Right cardiac atrium (tissue), 5 donors: ENCODE measurements around the gene ACTR2. TPM values are rescaled to one million over a fixed set of nuclear protein-coding genes. Genes with fewer than 3 reads are reported as not detected.
"Not testable (repeated sequence)": the region's sequence is repeated elsewhere in the genome, so short reads cannot be mapped to it uniquely, and the experiment has no call there.

Experiments
- ATAC-seq, 2 donors: fragments of 200-7000 bp; cut with Tn5 transposase; one replicate each; pipeline versions ENCODE4 v1.8.0 to v1.9.1; 2020; ENCODE audit warnings: moderate library complexity in 2 of 2, mild to moderate bottlenecking in 1 of 2
- DNase-seq, 3 donors: peaks; one replicate each; pipeline ENCODE4 v3.0.0-alpha.2; 2020
- H3K27ac ChIP-seq: one replicate; pipeline ENCODE4 v1.5.1; 2013; ENCODE audit warnings: mild to moderate bottlenecking, low read length, control low read depth, moderate library complexity
- H3K27me3 ChIP-seq: one replicate; pipeline ENCODE4 v1.6.1; 2013; ENCODE audit not compliant: control insufficient read depth, insufficient read depth
- H3K4me1 ChIP-seq: one replicate; pipeline ENCODE4 v1.6.1; 2013; ENCODE audit warnings: low read length; ENCODE audit not compliant: control insufficient read depth, insufficient read depth
- H3K4me3 ChIP-seq: one replicate; pipeline ENCODE4 v1.5.1; 2013; ENCODE audit warnings: low read length, control low read depth
- H3K9me3 ChIP-seq: one replicate; pipeline ENCODE4 v1.6.1; 2013; ENCODE audit warnings: low read length; ENCODE audit not compliant: control insufficient read depth
- WGBS: extraction: QIAGEN DNeasy Blood & Tissue Kit; methylation state at CpG from one replicate; pipeline ENCODE4 v1.1.7; 2013; 5-methylcytosine and 5-hydroxymethylcytosine counted together
- intact Hi-C, 4 donors: fragments of 100-400 bp; cut with DNase I; formaldehyde crosslinking; loops; one replicate each; pipeline versions ENCODE4 v1.11.0 to v1.14.0; 2022 to 2023
- polyA plus RNA-seq: library from polyadenylated mRNA; stranded (reverse); fragments of 200-250 nt; gene quantifications from one replicate; pipeline ENCODE4 v1.2.3, GENCODE V29; 2013
- total RNA-seq, 4 donors: library from RNA; stranded (reverse); fragmentation: NEBNext Ultra II Directional; extraction: Animal tissue kit (Norgen Biotek cat#: 25700); gene quantifications; one replicate each; pipeline ENCODE4 v1.2.1, GENCODE V29; 2021
- donor health status: healthy with polysubstance abuse.
- donor health status: DM: no; HTN: yes; CAD: no.
- donor health status: DM: no; HTN: no; CAD: no.
- donor health status: DM: no; HTN: yes; CAD: no; lungs with severe emphysema.
- donor health status: DM: yes; HTN: yes; CAD: no.

ACTR2 gene
- total and polyA plus RNA-seq, 5 donors = 41.8 to 133 (median 112) TPM

DNA sequence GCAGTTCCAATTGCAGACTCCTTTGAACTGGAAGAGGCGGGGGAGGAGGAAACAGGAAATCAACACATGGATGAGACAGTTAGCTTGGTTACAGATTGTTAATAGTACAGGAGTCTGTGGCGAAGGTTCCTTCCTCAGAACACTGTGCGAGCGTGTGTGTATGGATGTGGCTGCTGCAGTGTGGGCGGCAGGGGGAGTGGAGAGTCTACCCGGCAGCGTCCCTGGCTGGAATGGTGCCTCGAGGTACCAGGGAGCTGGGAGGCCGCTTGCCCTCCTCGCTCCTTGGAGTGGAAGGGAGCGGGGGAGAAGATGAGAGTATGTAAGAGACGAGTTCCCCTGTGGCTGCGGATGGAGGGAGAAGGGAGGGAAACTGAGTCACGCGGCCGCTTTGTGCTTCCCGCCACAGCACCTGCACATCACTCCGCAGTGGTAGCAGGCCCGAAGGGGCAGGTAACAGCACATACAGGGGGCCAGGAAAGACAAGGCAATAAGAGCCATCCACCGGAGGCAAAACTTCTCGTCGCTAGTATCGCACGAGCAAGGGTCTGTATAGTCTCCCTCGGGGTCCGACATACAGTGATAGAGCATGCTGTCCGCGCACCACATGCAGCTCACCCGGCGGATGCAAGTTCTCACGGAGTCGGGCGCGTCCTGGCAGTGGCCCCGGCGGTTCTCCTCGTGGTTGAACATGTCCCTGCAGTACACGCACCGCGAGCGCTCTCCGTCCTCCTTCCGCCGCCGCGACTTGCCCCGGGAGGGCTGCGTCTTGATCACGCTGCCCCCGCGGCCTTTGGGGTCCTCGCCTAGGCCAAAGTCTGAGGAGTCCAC, 85.7 kb downstream of the ACTR2 start:
- H3K4me1 ChIP-seq = peaks cover 9% of the 10 kb centered on the region
- 90% methylated on average over 52 of the region's 52 CpGs for WGBS
- DNase-seq (peak in 1 of 3 donors; percentile 62), ATAC-seq (no peak)
- intact Hi-C loops = no loop called here
- H3K27me3 ChIP-seq = no peaks in the 10 kb centered on the region
- no peak overlapping the region for H3K4me3 ChIP-seq
- no peaks in the 10 kb centered on the region for H3K9me3 ChIP-seq
- no peak overlapping the region for H3K27ac ChIP-seq

DNA sequence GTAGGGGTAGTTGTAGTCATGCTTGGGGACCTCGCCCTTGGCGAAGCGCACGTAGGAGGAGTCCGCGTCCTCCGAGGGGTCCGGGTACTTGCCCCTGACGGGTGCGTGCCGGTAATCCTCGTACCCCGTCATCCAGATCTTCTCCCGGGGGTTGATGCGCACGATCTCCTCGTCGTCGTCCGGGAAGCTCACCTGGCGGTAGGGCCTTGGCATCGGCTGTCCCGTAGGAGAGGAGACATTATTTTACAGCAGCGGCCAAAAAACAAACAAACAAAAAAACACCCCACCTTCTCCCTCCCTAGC, 86.3 kb downstream of the ACTR2 start:
- 98% methylated on average over 24 of the region's 24 CpGs for WGBS
- no peaks in the 10 kb centered on the region for H3K27me3 ChIP-seq
- H3K4me1 ChIP-seq = peaks cover 9% of the 10 kb centered on the region
- no peak overlapping the region for H3K4me3 ChIP-seq
- no peak for ATAC-seq
- no peak overlapping the region for H3K27ac ChIP-seq
- no peaks in the 10 kb centered on the region for H3K9me3 ChIP-seq
- no peak for DNase-seq
- intact Hi-C loops = no loop called here

DNA sequence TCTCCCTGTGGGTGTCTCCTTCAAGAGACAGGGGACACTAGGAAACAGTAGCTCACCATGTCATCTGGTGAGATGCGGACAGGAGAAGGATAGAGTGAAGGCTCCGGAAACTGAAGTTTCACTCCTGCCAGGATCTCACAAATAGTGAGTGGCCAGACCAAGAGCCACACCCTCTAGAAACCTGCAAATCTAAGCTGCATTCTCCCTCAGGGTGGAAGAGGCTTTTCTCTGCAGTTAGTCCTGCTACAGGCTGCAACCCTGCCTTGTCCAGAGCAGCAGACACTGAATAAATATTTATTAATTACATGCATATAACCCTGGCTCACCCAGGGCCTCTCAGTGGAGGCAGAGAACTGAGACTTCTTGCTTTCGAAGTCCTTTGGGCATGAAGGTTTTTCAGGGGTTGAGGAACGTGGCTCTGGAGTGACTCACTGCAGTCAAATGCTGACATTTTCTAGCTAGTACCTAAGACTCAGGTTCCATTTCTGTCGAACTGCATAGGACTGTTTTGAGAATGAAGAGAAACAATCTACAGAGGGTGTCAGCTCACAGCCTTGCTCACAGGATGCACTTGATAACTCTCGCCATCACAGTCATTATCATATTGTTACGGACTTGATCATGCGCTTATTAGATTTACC, 87.3 kb downstream of the ACTR2 start:
- H3K4me3 ChIP-seq = no peak overlapping the region
- DNase-seq (no peak), ATAC-seq (no peak)
- no peak overlapping the region for H3K27ac ChIP-seq
- H3K27me3 ChIP-seq = no peaks in the 10 kb centered on the region
- H3K9me3 ChIP-seq = no peaks in the 10 kb centered on the region
- peaks cover 7% of the 10 kb centered on the region for H3K4me1 ChIP-seq
- intact Hi-C loops = no loop called here
- WGBS = 91% methylated on average over 8 of the region's 8 CpGs

DNA sequence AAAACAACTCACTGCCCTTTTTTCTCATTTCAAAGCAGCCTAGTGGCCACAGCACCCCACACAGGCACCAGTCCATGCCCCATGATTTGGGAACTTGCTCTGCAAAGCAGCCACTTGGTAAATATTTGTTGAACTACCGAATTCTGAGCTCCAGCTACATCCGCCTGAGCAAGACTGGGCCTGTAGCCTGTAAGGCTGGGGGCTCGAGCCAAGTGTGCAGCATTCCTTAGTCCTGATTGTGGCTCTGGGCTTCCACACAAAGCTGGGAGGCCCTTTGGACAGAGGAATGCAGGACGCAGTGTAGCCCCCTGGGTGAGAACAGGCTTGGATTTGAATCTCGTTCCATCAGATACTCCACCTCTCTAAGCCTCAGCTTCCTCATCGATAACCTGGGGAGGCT, 88.4 kb downstream of the ACTR2 start:
- no peaks in the 10 kb centered on the region for H3K9me3 ChIP-seq
- DNase-seq (peak; percentile 78 to 92 (median 84)), ATAC-seq (peak; percentile 85 to 91)
- 52% methylated on average over 6 of the region's 6 CpGs for WGBS
- no peak overlapping the region for H3K27ac ChIP-seq
- intact Hi-C loops = no loop called here
- H3K4me3 ChIP-seq = no peak overlapping the region
- H3K4me1 ChIP-seq = peaks cover 4% of the 10 kb centered on the region
- no peaks in the 10 kb centered on the region for H3K27me3 ChIP-seq

DNA sequence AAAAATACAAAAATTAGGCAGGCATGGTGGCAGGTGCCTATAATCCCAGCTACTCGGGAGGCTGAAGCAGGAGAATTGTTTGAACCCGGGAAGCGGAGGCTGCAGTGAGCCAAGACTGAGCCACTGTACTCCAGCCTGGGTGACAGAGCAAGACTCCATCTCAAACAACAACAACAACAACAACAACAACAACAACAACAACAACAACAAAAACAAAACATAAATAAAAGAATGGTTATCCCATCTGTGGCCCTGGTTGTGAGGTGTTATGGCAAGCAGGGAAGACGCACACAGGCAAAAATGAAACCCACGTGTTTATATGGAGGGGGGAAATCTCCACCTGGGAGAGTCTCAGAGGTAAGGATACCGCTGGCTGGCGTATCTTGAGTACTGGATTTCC, 89.7 kb downstream of the ACTR2 start:
- ATAC-seq, H3K4me1 ChIP-seq, H3K9me3 ChIP-seq, DNase-seq, intact Hi-C loops, H3K27ac ChIP-seq, H3K4me3 ChIP-seq, H3K27me3 ChIP-seq: not testable (repeated sequence)
- WGBS = 97% methylated on average over 7 of the region's 7 CpGs

DNA sequence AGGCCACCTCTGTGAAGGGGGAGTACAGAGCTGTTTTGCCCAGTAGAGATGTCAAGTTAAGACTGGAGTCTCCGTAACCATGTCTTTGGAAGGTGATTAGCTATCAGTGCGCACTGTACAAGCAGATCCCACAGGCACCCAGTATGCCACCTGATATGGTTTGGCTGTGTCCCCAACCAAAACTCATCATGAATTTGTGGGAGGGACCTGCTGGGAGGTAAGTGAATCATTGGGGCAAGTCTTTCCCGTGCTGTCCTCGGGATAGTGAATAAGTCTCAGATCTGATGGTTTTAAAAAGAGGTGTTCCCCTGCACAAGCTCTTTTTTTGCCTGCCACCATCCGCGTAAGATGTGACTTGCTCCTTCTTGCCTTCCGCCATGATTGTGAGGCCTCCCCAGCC, 90.2 kb downstream of the ACTR2 start:
- no peak overlapping the region for H3K27ac ChIP-seq
- DNase-seq = no peak
- no peak for ATAC-seq
- peaks cover 3% of the 10 kb centered on the region for H3K4me1 ChIP-seq
- no peak overlapping the region for H3K4me3 ChIP-seq
- no peaks in the 10 kb centered on the region for H3K27me3 ChIP-seq
- no peaks in the 10 kb centered on the region for H3K9me3 ChIP-seq
- WGBS = 98% methylated on average over 7 of the region's 7 CpGs
- intact Hi-C loops = no loop called here

DNA sequence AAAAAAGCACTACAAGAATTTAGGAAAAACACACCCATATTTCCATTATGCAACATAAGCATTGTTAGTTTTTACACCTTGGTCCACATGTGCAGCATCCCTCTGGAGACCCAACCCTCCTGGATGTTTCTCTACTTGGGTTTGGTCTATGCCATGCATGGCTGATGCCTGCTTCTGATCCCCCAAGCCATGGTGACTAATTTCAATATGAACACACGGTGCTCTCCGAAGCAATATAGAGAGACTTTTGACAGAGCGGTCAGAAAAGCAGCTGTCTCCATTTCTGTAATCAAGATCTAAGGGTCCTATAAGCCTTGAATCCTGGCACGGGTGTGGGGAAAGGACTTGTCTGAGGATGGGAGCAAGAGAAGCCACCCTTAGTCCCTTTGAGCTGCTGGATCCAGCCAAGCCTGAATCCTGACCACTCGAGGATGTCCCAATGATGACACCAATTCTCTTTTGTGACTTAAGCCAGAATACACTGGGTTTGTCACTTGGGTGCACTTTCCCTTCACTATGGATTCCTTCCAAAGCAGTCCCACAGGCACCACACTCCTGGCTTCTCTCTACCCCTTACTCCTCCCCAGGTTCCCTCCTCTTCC, 91.5 kb downstream of the ACTR2 start:
- intact Hi-C loops = no loop called here
- H3K27me3 ChIP-seq = no peaks in the 10 kb centered on the region
- 79% methylated on average over 5 of the region's 5 CpGs for WGBS
- no peak for ATAC-seq
- peaks cover 3% of the 10 kb centered on the region for H3K4me1 ChIP-seq
- no peak overlapping the region for H3K4me3 ChIP-seq
- no peak overlapping the region for H3K27ac ChIP-seq
- DNase-seq = no peak
- H3K9me3 ChIP-seq = no peaks in the 10 kb centered on the region

DNA sequence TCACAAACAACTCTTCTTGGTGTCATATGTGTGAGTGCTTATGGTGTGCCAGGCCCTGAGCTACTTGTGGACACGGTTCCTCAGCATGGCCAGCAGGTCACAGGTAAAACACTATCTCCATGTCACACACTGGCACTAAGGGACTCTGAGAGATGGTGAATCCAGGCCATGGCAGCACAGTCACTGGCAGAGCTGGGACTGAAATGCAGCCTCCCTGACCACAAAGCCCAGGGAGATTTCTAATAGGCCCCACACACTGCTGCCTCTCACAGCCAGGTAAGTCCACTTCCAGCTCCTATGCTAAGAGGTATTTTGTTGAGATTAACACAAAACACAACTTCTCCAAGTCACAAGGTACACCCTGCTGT, 92.0 kb downstream of the ACTR2 start:
- peaks cover 3% of the 10 kb centered on the region for H3K4me1 ChIP-seq
- ATAC-seq (no peak), DNase-seq (no peak)
- intact Hi-C loops = no loop called here
- H3K9me3 ChIP-seq = no peaks in the 10 kb centered on the region
- 98% methylated on average over 1 of the region's 1 CpG for WGBS
- H3K27me3 ChIP-seq = no peaks in the 10 kb centered on the region
- no peak overlapping the region for H3K27ac ChIP-seq
- H3K4me3 ChIP-seq = no peak overlapping the region

DNA sequence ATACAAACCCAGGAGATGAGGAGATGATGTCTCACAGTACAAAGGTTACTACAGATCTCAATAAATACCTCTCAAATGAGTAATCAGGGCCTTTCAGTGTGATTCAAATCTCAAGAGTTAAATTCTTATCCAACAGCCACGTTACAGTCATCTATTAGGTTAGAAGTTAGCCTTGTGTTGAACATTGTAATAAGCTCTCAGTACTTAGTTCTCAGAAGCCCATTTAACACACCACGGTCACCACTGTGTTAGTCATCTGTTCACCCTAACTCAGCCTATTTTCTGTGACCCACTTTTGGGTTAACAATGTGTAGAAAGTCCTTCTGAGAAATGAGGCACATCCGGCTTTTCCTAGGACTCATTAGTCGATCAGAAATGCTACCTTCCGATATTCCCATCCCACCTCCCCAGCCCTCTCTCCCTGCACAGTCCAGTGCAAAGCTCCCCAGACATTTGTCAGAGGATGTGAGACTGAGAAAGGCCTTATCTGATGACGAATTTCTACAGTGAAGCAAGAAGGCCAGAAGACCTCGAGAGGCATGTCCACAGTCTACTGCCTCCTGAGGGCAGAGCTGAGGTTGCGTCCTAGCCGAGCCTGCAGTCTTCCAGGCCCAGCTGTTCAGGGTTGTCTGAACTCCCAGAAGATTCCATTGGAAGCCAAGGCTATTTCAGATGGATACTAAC, 92.6 kb downstream of the ACTR2 start:
- ATAC-seq = peak; percentile 47 to 74
- H3K27me3 ChIP-seq = no peaks in the 10 kb centered on the region
- H3K4me3 ChIP-seq = no peak overlapping the region
- 71% methylated on average over 9 of the region's 9 CpGs for WGBS
- no peaks in the 10 kb centered on the region for H3K9me3 ChIP-seq
- H3K4me1 ChIP-seq = peaks cover 3% of the 10 kb centered on the region
- peak in 1 of 3 donors; percentile 38 for DNase-seq
- no peak overlapping the region for H3K27ac ChIP-seq
- intact Hi-C loops = no loop called here
